A549 (cell line): ENCODE measurements around the gene EVX1.

Source experiments
- CBX8 ChIP-seq: fragments of 200-600 bp; sonication (generic); IDR thresholded peaks from 2 replicates; pipeline ENCODE4 v1.6.1; 2016
- EHMT2 ChIP-seq: fragments of 200-600 bp; sonication (generic); IDR thresholded peaks from 2 replicates; pipeline ENCODE4 v1.6.1; 2016; ENCODE audit warnings: antibody characterized with exemption, low read depth, mild to moderate bottlenecking, moderate library complexity
- HOXB13 ChIP-seq: fragments of 250-450 bp; sonication (Bioruptor Pico); IDR thresholded peaks from 2 replicates; pipeline ENCODE4 v1.5.0; 2020; ENCODE audit warnings: low read depth, mild to moderate bottlenecking, moderate library complexity
- JUN ChIP-seq, 2 experiments: fragments of >200 bp; sonication (Bioruptor Twin); formaldehyde crosslinking; IDR thresholded peaks; 2 replicates in 1 of 2; 3 replicates in 1 of 2; pipeline ENCODE4 v1.6.1; 2016 to 2017
- MAZ ChIP-seq: fragments of 150-350 bp; IDR thresholded peaks from 2 replicates; pipeline ENCODE4 v1.6.1; 2014; ENCODE audit warnings: antibody characterized with exemption, low read depth, low read length, borderline replicate concordance
- POLR2A ChIP-seq: IDR thresholded peaks from 2 replicates; pipeline ENCODE4 v1.6.1; 2012; ENCODE audit warnings: mild to moderate bottlenecking, low read length
- RAD21 ChIP-seq, 2 experiments: fragments of >200 bp in 1 of 2; sonication (Bioruptor Twin) in 1 of 2; formaldehyde crosslinking in 1 of 2; IDR thresholded peaks in 1 of 2; conservative IDR thresholded peaks in 1 of 2; 2 replicates in 1 of 2; 3 replicates in 1 of 2; pipeline ENCODE4 v1.6.1; 2012 to 2018; ENCODE audit warnings: inconsistent platforms in 1 of 2
- RCOR1 ChIP-seq: fragments of 150-350 bp; IDR thresholded peaks from 2 replicates; pipeline ENCODE4 v1.6.1; 2014; ENCODE audit warnings: antibody characterized with exemption, low read length, low read depth
- ZFP36 ChIP-seq: fragments of 450-650 bp; IDR thresholded peaks from 2 replicates; pipeline ENCODE4 v1.6.1; 2014; ENCODE audit warnings: borderline replicate concordance; ENCODE audit not compliant: partially characterized antibody
- TF ChIP-seq, protein P1 (sequence below): fragments of >200 bp; sonication (Bioruptor Twin); formaldehyde crosslinking; IDR thresholded peaks from 3 replicates; pipeline ENCODE4 v1.5.1; 2016
- TF ChIP-seq, protein P2 (sequence below): fragments of 250-450 bp; sonication (Bioruptor Pico); IDR thresholded peaks from 2 replicates; pipeline ENCODE4 v1.5.0; 2021; ENCODE audit warnings: mild to moderate bottlenecking, moderate library complexity, borderline replicate concordance

DNA sequence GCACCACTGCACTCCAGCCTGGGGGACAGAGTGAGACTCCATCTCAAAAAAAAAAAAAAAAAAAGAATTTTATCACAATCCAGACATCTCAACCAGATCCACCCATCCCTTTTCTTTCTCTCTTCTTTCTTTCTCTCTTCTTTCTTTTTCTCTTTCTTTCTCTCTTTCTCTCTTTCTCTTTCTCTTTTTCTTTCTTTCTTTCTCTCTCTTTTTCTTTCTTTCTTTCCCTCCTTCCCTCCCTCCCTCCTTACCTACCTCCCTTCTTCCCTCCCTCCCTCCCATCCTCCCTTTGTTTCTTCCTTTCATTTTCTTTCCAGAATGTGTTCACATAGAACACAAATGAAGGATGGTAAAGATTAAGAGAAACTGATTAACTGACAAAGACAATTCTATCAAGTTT, 24.7 kb upstream of the EVX1 start:
- TF ChIP-seq, protein P1, sequence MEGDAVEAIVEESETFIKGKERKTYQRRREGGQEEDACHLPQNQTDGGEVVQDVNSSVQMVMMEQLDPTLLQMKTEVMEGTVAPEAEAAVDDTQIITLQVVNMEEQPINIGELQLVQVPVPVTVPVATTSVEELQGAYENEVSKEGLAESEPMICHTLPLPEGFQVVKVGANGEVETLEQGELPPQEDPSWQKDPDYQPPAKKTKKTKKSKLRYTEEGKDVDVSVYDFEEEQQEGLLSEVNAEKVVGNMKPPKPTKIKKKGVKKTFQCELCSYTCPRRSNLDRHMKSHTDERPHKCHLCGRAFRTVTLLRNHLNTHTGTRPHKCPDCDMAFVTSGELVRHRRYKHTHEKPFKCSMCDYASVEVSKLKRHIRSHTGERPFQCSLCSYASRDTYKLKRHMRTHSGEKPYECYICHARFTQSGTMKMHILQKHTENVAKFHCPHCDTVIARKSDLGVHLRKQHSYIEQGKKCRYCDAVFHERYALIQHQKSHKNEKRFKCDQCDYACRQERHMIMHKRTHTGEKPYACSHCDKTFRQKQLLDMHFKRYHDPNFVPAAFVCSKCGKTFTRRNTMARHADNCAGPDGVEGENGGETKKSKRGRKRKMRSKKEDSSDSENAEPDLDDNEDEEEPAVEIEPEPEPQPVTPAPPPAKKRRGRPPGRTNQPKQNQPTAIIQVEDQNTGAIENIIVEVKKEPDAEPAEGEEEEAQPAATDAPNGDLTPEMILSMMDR, result no peak
- no peak for TF ChIP-seq CBX8
- TF ChIP-seq POLR2A, result no peak
- TF ChIP-seq, protein P2, sequence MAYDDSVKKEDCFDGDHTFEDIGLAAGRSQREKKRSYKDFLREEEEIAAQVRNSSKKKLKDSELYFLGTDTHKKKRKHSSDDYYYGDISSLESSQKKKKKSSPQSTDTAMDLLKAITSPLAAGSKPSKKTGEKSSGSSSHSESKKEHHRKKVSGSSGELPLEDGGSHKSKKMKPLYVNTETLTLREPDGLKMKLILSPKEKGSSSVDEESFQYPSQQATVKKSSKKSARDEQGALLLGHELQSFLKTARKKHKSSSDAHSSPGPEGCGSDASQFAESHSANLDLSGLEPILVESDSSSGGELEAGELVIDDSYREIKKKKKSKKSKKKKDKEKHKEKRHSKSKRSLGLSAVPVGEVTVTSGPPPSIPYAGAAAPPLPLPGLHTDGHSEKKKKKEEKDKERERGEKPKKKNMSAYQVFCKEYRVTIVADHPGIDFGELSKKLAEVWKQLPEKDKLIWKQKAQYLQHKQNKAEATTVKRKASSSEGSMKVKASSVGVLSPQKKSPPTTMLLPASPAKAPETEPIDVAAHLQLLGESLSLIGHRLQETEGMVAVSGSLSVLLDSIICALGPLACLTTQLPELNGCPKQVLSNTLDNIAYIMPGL, result no peak
- no peak for TF ChIP-seq RAD21 (conservative IDR thresholded peaks at IDR 0.05 in 1 of 2, IDR thresholded peaks at IDR 0.05 in 1 of 2)
- TF ChIP-seq HOXB13 (CRISPR knock-in tag), result no peak
- no peak for TF ChIP-seq ZFP36
- TF ChIP-seq RCOR1, result no peak
- TF ChIP-seq MAZ, result no peak
- TF ChIP-seq EHMT2, result no peak
- TF ChIP-seq JUN (IDR thresholded peaks at IDR 0.05), result no peak
